ENCODE results near the gene NMNAT2. TPM values are rescaled to one million over a fixed set of nuclear protein-coding genes. Genes with fewer than 3 reads are reported as not detected.

Gene NMNAT2
- total and polyA plus RNA-seq, 2 of the 4 experiments (the other 2 are of a cell fraction): 0.36 to 2.4 TPM

- Histone ChIP-seq H3K27ac (ENCODE audit: insufficient read depth, low read length) (no peak overlapping the region), H3K4me3 (ENCODE audit: insufficient read depth, low read depth, low read length) (no peak overlapping the region), H4K5ac (ENCODE audit: low read depth, low read length) (no peak overlapping the region), H2BK120ac (ENCODE audit: low read depth, low read length) (0 out of 2 replicates have a peak overlapping the region, but pooled peaks have one; percentile 16), H3K36me3 (ENCODE audit: control insufficient read depth, insufficient read depth, low read length) (no peaks in the 10 kb centered on the region), H3K14ac (replicated peaks; ENCODE audit: low read depth, low read length) (peak overlapping the region; percentile 25; the same call in 1 of the 2 replicates), H3K4ac (ENCODE audit: low read depth, low read length) (no peak overlapping the region), H3K23ac (ENCODE audit: low read depth, low read length) (no peak overlapping the region; the same call in 1 of the 2 replicates), H2AK9ac (replicated peaks; ENCODE audit: low read depth, low read length, poor library complexity) (peak overlapping the region; percentile 66), H3K4me2 (ENCODE audit: low read depth, low read length) (no peak overlapping the region), H4K91ac (ENCODE audit: insufficient read depth, low read depth, low read length) (no peak overlapping the region), H3K9me1 (ENCODE audit: insufficient read depth, low read length) (peaks cover 8% of the 10 kb centered on the region), H4K8ac (ENCODE audit: low read depth in 2 of 2, low read length in 2 of 2) (peak overlapping the region in 1 of 2 experiments; percentile 52; a peak in 1 of 4 replicates), H4K20me1 (ENCODE audit: insufficient read depth, low read length) (no peaks in the 10 kb centered on the region), H3K9me3 (ENCODE audit: control insufficient read depth, insufficient read depth, low read length) (no peaks in the 10 kb centered on the region), H3K9ac (ENCODE audit: low read depth, low read length) (no peak overlapping the region), H2AFZ (replicated peaks; ENCODE audit: low read length, poor library complexity) (peak overlapping the region; percentile 64), H3K18ac (ENCODE audit: low read depth, low read length) (no peak overlapping the region), H2BK20ac (ENCODE audit: low read depth, low read length) (no peak overlapping the region), H2AK5ac (ENCODE audit: low read depth, low read length) (no peak overlapping the region), H2BK15ac (ENCODE audit: low read depth, low read length) (0 out of 3 replicates have a peak overlapping the region, but pooled peaks have one; percentile 50), H3K56ac (ENCODE audit: extremely low read depth, insufficient read depth, low read length) (no peak overlapping the region), H3K4me1 (ENCODE audit: control insufficient read depth, insufficient read depth, low read length) (0 out of 2 replicates have a peak, but pooled peaks cover 2% of the 10 kb centered on the region), H3K79me1 (ENCODE audit: low read depth in 1 of 2, low read length in 2 of 2) (no peaks in the 10 kb centered on the region), H2BK5ac (ENCODE audit: low read depth, low read length, poor library complexity, severe bottlenecking) (no peak overlapping the region), H3K27me3 (ENCODE audit: control insufficient read depth, insufficient read depth, low read length) (no peaks in the 10 kb centered on the region)
- WGBS, 2 experiments (ENCODE audit: extremely low coverage in 2 of 2, insufficient read length in 1 of 2): 80% methylated on average over 1 of the region's 4 CpGs; no CpG with 5 or more reads in 1 of the 2 experiments
- in situ Hi-C loops (cut with MboI; ENCODE audit: low sequenced_read_pairs): no loop called here
- dilution Hi-C loops (cut with HindIII; ENCODE audit: low sequenced_read_pairs, unreplicated experiment): no loop called here
- no TSS peak for BruUV-seq (replicated peaks)
- ATAC-seq (ENCODE audit: low read depth) (no peak), DNase-seq (no peak)
- ChIA-PET POLR2A (ENCODE audit: unreplicated experiment) (no interaction called here), CTCF (interaction anchor here (0.6 kb wide), 1 partner anchor 210 kb away, joined by 3 read pairs; no protein-coding TSS in a partner anchor)
- intact Hi-C loops (cut with micrococcal nuclease): no loop called here
- no peak for TF ChIP-seq RFX5 (IDR thresholded peaks at IDR 0.05; ENCODE audit: low read depth, low read length)
- TF ChIP-seq USF2 (IDR thresholded peaks at IDR 0.05; ENCODE audit: low read depth, low read length): no peak
- no peak for TF ChIP-seq CHD1 (IDR thresholded peaks at IDR 0.05; ENCODE audit: low read depth, low read length)
- TF ChIP-seq MAZ (IDR thresholded peaks at IDR 0.05; ENCODE audit: borderline replicate concordance, low read depth, low read length): no peak
- TF ChIP-seq BHLHE40 (IDR thresholded peaks at IDR 0.05; ENCODE audit: low read depth, low read length): no peak
- no peak for TF ChIP-seq CTCF (conservative IDR thresholded peaks at IDR 0.05; ENCODE audit: low read depth, low read length)
- TF ChIP-seq RCOR1 (IDR thresholded peaks at IDR 0.05; ENCODE audit: insufficient replicate concordance, low read length): no peak
- no peak for TF ChIP-seq CEBPB (IDR thresholded peaks at IDR 0.05; ENCODE audit: low read depth, low read length)
- TF ChIP-seq NFE2L2 (IDR thresholded peaks at IDR 0.05; ENCODE audit: low read depth, low read length): no peak
- TF ChIP-seq POLR2A (IDR thresholded peaks at IDR 0.05; ENCODE audit: low read depth, low read length): no peak
- no peak for TF ChIP-seq ELK1 (IDR thresholded peaks at IDR 0.05; ENCODE audit: borderline replicate concordance, low read depth, low read length)
These were observed 114.9 kb downstream of the NMNAT2 start for GRCh38 chr1:183303323-183303645.

All from IMR-90 (cell line).